CD4-positive, CD25-positive, alpha-beta regulatory T cell (primary cell): Measurements from ENCODE around the gene HNRNPUL2. TPM values are rescaled to one million over a fixed set of nuclear protein-coding genes. Genes with fewer than 3 reads are reported as not detected.
A peak's percentile ranks its signal among the peaks of the same experiment; 100 is the strongest.
"Not testable (repeated sequence)": the region's sequence is repeated elsewhere in the genome, so short reads cannot be mapped to it uniquely, and the experiment has no call there.

Source experiments
- ATAC-seq, 2 donors: fragments of 150-1000 bp; cut with Tn5 transposase; one replicate each; pipeline ENCODE4 v1.10.0; 2021; ENCODE audit warnings: low read depth in 2 of 2, moderate number of reproducible peaks in 2 of 2, moderate library complexity in 1 of 2
- DNase-seq, 3 donors: peaks; one replicate each; pipeline versions ENCODE4 v3.0.0 to v3.0.0-alpha.2; 2012 to 2022; ENCODE audit warnings: mixed read lengths in 1 of 3
- H3K27ac ChIP-seq: one replicate; pipeline ENCODE4 v1.7.0; 2013; ENCODE audit warnings: mild to moderate bottlenecking, low read length; ENCODE audit not compliant: insufficient read depth, poor library complexity, severe bottlenecking
- H3K27me3 ChIP-seq: one replicate; pipeline ENCODE4 v1.7.0; 2013; ENCODE audit warnings: low read length; ENCODE audit not compliant: control insufficient read depth, insufficient read depth
- H3K36me3 ChIP-seq: one replicate; pipeline ENCODE4 v1.7.0; 2013; ENCODE audit warnings: mild to moderate bottlenecking, low read length, moderate library complexity; ENCODE audit not compliant: control insufficient read depth, insufficient read depth
- H3K4me1 ChIP-seq: 2 replicates; pipeline ENCODE4 v1.7.0; 2013; ENCODE audit warnings: mild to moderate bottlenecking, low read length; ENCODE audit not compliant: insufficient read depth, control insufficient read depth, poor library complexity, severe bottlenecking
- H3K4me3 ChIP-seq: one replicate; pipeline ENCODE4 v1.7.0; 2013; ENCODE audit warnings: low read depth, mild to moderate bottlenecking, low read length, moderate library complexity
- H3K9me3 ChIP-seq, 2 experiments: 1 replicate in 1 of 2; 2 replicates in 1 of 2; pipeline ENCODE4 v1.7.0; 2013; ENCODE audit warnings: low read length in 2 of 2, mild to moderate bottlenecking in 1 of 2, moderate library complexity in 1 of 2; ENCODE audit not compliant: control insufficient read depth in 2 of 2
- H3K27ac Mint-ChIP-seq, 3 donors: one replicate each; pipeline ENCODE4 v1.8.0; 2020 to 2022; ENCODE audit warnings: mild to moderate bottlenecking in 3 of 3, mixed read lengths in 3 of 3, moderate library complexity in 2 of 3
- H3K27me3 Mint-ChIP-seq: one replicate; pipeline ENCODE4 v1.8.0; 2022; ENCODE audit warnings: mild to moderate bottlenecking, mixed read lengths
- H3K36me3 Mint-ChIP-seq: one replicate; pipeline ENCODE4 v1.8.0; 2020; ENCODE audit warnings: mixed read lengths
- H3K4me1 Mint-ChIP-seq, 4 donors: one replicate each; pipeline ENCODE4 v1.8.0; 2020 to 2022; ENCODE audit warnings: mixed read lengths in 4 of 4, mild to moderate bottlenecking in 1 of 4
- H3K4me3 Mint-ChIP-seq, 4 donors: one replicate each; pipeline ENCODE4 v1.8.0; 2020 to 2022; ENCODE audit warnings: mild to moderate bottlenecking in 4 of 4, mixed read lengths in 4 of 4, moderate library complexity in 3 of 4
- H3K9me3 Mint-ChIP-seq, 7 donors: one replicate each; pipeline ENCODE4 v1.8.0; 2020 to 2022; ENCODE audit warnings: mixed read lengths in 7 of 7, mild to moderate bottlenecking in 3 of 7, moderate library complexity in 2 of 7
- polyA plus RNA-seq, 4 donors: library from polyadenylated mRNA; unstranded; fragments of 300-500 nt; fragmentation: Illumina TruSeq; gene quantifications; one replicate each; pipeline ENCODE4 v1.2.3, GENCODE V29; 2021
- total RNA-seq: library from RNA; stranded (reverse); gene quantifications from one replicate; pipeline ENCODE4 v1.2.3, GENCODE V29; 2022

Gene HNRNPUL2
- total and polyA plus RNA-seq, 5 donors from 2014 or later: 0.85 to 52.8 (median 1.3) TPM

- peaks cover 0 to 53% (median 22%) of the 10 kb centered on the region in 4 donors for H3K4me1 Mint-ChIP-seq
- peak overlapping the region; percentile 5 to 76 (median 76) for H3K27ac Mint-ChIP-seq
- peak overlapping the region; percentile 91 to 93 (median 92) for H3K4me3 Mint-ChIP-seq
- Histone ChIP-seq H3K4me1 (peaks cover 41% of the 10 kb centered on the region), H3K27me3 (no peaks in the 10 kb centered on the region), H3K9me3 (no peaks in the 10 kb centered on the region), H3K27ac (peak overlapping the region; percentile 83), H3K36me3 (peaks cover 4% of the 10 kb centered on the region), H3K4me3 (peak overlapping the region; percentile 46)
- H3K9me3 Mint-ChIP-seq: no peaks in the 10 kb centered on the region
- ATAC-seq (no peak), DNase-seq (no peak)
- no peaks in the 10 kb centered on the region for H3K27me3 Mint-ChIP-seq
- no peaks in the 10 kb centered on the region for H3K36me3 Mint-ChIP-seq
Measured at GRCh38 chr11:62706850-62707247, 20.4 kb downstream of the HNRNPUL2 start.

- Mint-ChIP-seq H3K36me3 (no peaks in the 10 kb centered on the region), H3K27me3 (no peaks in the 10 kb centered on the region), H3K27ac (peak overlapping the region; percentile 56 to 92 (median 86)), H3K9me3 (no peaks in the 10 kb centered on the region), H3K4me3 (peak overlapping the region; percentile 91 to 93 (median 92)), H3K4me1 (peaks cover 0 to 53% (median 22%) of the 10 kb centered on the region in 4 donors)
- Histone ChIP-seq H3K27me3 (no peaks in the 10 kb centered on the region), H3K9me3 (no peaks in the 10 kb centered on the region), H3K4me1 (peaks cover 41% of the 10 kb centered on the region), H3K27ac (peak overlapping the region; percentile 83), H3K4me3 (peak overlapping the region; percentile 86), H3K36me3 (no peaks in the 10 kb centered on the region)
- DNase-seq (peak; percentile 91 to 94 (median 93)), ATAC-seq (peak; percentile 66 to 75)
Measured at GRCh38 chr11:62705880-62706849, 21.1 kb downstream of the HNRNPUL2 start.

- Histone ChIP-seq H3K36me3 (no peaks in the 10 kb centered on the region), H3K4me3 (peak overlapping the region; percentile 86), H3K9me3 (no peaks in the 10 kb centered on the region), H3K4me1 (peaks cover 38% of the 10 kb centered on the region), H3K27me3 (no peaks in the 10 kb centered on the region), H3K27ac (peak overlapping the region; percentile 83)
- peaks cover 0 to 49% (median 22%) of the 10 kb centered on the region in 4 donors for H3K4me1 Mint-ChIP-seq
- H3K4me3 Mint-ChIP-seq: peak overlapping the region; percentile 90 to 93 (median 91)
- H3K36me3 Mint-ChIP-seq: no peaks in the 10 kb centered on the region
- no peaks in the 10 kb centered on the region for H3K27me3 Mint-ChIP-seq
- H3K9me3 Mint-ChIP-seq: no peaks in the 10 kb centered on the region
- no peak for DNase-seq
- peak overlapping the region; percentile 56 to 92 (median 86) for H3K27ac Mint-ChIP-seq
- ATAC-seq: no peak
Measured at GRCh38 chr11:62705413-62705812, 21.8 kb downstream of the HNRNPUL2 start.

- H3K9me3 ChIP-seq, H3K36me3 Mint-ChIP-seq, H3K36me3 ChIP-seq, H3K27ac Mint-ChIP-seq, H3K27me3 ChIP-seq, H3K4me3 Mint-ChIP-seq, H3K27ac ChIP-seq, DNase-seq, ATAC-seq, H3K27me3 Mint-ChIP-seq, H3K4me3 ChIP-seq, H3K9me3 Mint-ChIP-seq: not testable (repeated sequence)
- H3K4me1 ChIP-seq: peaks cover 27% of the 10 kb centered on the region
- peaks cover 0 to 35% (median 18%) of the 10 kb centered on the region in 4 donors for H3K4me1 Mint-ChIP-seq
Measured at GRCh38 chr11:62703921-62704320, 23.3 kb downstream of the HNRNPUL2 start.

- ATAC-seq: no peak
Measured at GRCh38 chr11:62702246-62702645, 25.0 kb downstream of the HNRNPUL2 start.

GRCh38 chr11:62694455-62695167 is 32.6 kb downstream of the HNRNPUL2 start:
- Histone ChIP-seq H3K4me1 (no peaks in the 10 kb centered on the region), H3K4me3 (no peak overlapping the region), H3K36me3 (no peaks in the 10 kb centered on the region), H3K27me3 (no peaks in the 10 kb centered on the region), H3K27ac (no peak overlapping the region), H3K9me3 (no peaks in the 10 kb centered on the region)
- DNase-seq (peak; percentile 63 to 85 (median 75)), ATAC-seq (peak; percentile 72 to 75)
- H3K9me3 Mint-ChIP-seq: no peaks in the 10 kb centered on the region
- H3K4me3 Mint-ChIP-seq: peak overlapping the region in 1 of 4 donors; percentile 34
- peaks cover 15% of the 10 kb centered on the region for H3K36me3 Mint-ChIP-seq
- peaks cover 3% of the 10 kb centered on the region for H3K27me3 Mint-ChIP-seq
- peak overlapping the region in 1 of 3 donors; percentile 52 for H3K27ac Mint-ChIP-seq
- peaks cover 0 to 8% (median 7%) of the 10 kb centered on the region in 4 donors for H3K4me1 Mint-ChIP-seq

More at GRCh38 chr11:62702246-62702645, 25.0 kb downstream of the HNRNPUL2 start:
- no peak overlapping the region for H3K4me3 ChIP-seq
- H3K27me3 ChIP-seq: no peaks in the 10 kb centered on the region
- no peaks in the 10 kb centered on the region for H3K36me3 Mint-ChIP-seq
- H3K27ac ChIP-seq: no peak overlapping the region
- H3K4me1 Mint-ChIP-seq: peaks cover 0 to 21% (median 12%) of the 10 kb centered on the region in 4 donors
- H3K4me3 Mint-ChIP-seq: peak overlapping the region in 1 of 4 donors; percentile 29
- no peaks in the 10 kb centered on the region for H3K9me3 ChIP-seq
- no peaks in the 10 kb centered on the region for H3K27me3 Mint-ChIP-seq
- peaks cover 14% of the 10 kb centered on the region for H3K4me1 ChIP-seq
- no peaks in the 10 kb centered on the region for H3K9me3 Mint-ChIP-seq
- H3K27ac Mint-ChIP-seq: no peak overlapping the region
- no peaks in the 10 kb centered on the region for H3K36me3 ChIP-seq
- no peak for DNase-seq

GRCh38 chr11:62693624-62694023 is 33.6 kb downstream of the HNRNPUL2 start:
- not testable (repeated sequence) for H3K9me3 ChIP-seq, H3K4me1 Mint-ChIP-seq, H3K27me3 ChIP-seq, H3K27ac ChIP-seq, H3K27me3 Mint-ChIP-seq, H3K9me3 Mint-ChIP-seq, H3K4me3 ChIP-seq, DNase-seq, H3K4me3 Mint-ChIP-seq, ATAC-seq, H3K36me3 ChIP-seq, H3K4me1 ChIP-seq, H3K27ac Mint-ChIP-seq
- H3K36me3 Mint-ChIP-seq: peaks cover 16% of the 10 kb centered on the region
